Heart left ventricle (tissue), 16 donors: ENCODE measurements around the gene TEN1. TPM values are rescaled to one million over a fixed set of nuclear protein-coding genes. Genes with fewer than 3 reads are reported as not detected.

Source experiments
- ATAC-seq, 4 donors: fragments of 200-7000 bp; cut with Tn5 transposase; one replicate each; pipeline ENCODE4 v1.9.1; 2020 to 2022; ENCODE audit warnings: moderate library complexity in 4 of 4, mild to moderate bottlenecking in 3 of 4, moderate number of reproducible peaks in 1 of 4
- DNase-seq, 5 donors: peaks; one replicate each; pipeline ENCODE4 v3.0.0-alpha.2; 2020
- H3K27ac ChIP-seq, 12 donors: fragments of 200-600 bp; sonication (generic) in 4 of 12; one replicate each; pipeline versions ENCODE4 v1.5.0 to v1.8.0; 2016 to 2022; ENCODE audit warnings: mild to moderate bottlenecking in 2 of 12
- H3K27me3 ChIP-seq, 9 donors: fragments of 200-600 bp; sonication (generic) in 2 of 9; one replicate each; pipeline versions ENCODE4 v1.5.1 to v1.8.0; 2016 to 2022; ENCODE audit warnings: mild to moderate bottlenecking in 3 of 9
- H3K36me3 ChIP-seq, 9 donors: fragments of 200-600 bp; sonication (generic) in 2 of 9; one replicate each; pipeline versions ENCODE4 v1.5.0 to v1.8.0; 2018 to 2022; ENCODE audit warnings: mild to moderate bottlenecking in 2 of 9
- H3K4me1 ChIP-seq, 12 donors: fragments of 200-600 bp; sonication (generic) in 4 of 12; one replicate each; pipeline versions ENCODE4 v1.5.0 to v1.8.0; 2016 to 2022; ENCODE audit warnings: mild to moderate bottlenecking in 3 of 12
- H3K4me3 ChIP-seq, 12 donors: fragments of 200-600 bp; sonication (generic) in 4 of 12; one replicate each; pipeline versions ENCODE4 v1.5.0 to v1.8.0; 2017 to 2022; ENCODE audit warnings: mild to moderate bottlenecking in 9 of 12, moderate library complexity in 4 of 12
- H3K9me3 ChIP-seq, 12 donors: fragments of 200-600 bp; sonication (generic) in 4 of 12; one replicate each; pipeline versions ENCODE4 v1.5.0 to v1.8.0; 2016 to 2022; ENCODE audit warnings: mild to moderate bottlenecking in 1 of 12
- CTCF ChIP-seq, 12 donors: fragments of 200-600 bp; sonication (generic) in 4 of 12; IDR thresholded peaks; one replicate each; pipeline versions ENCODE4 v1.5.0 to v1.8.0; 2018 to 2022; ENCODE audit warnings: antibody characterized with exemption in 12 of 12, mild to moderate bottlenecking in 5 of 12
- POLR2A ChIP-seq, 2 donors: fragments of 450-650 bp; IDR thresholded peaks; one replicate each; pipeline ENCODE4 v1.6.1; 2017; ENCODE audit warnings: antibody characterized with exemption in 2 of 2, mild to moderate bottlenecking in 2 of 2, moderate library complexity in 2 of 2
- WGBS, 4 donors: extraction: QIAGEN DNeasy Blood & Tissue Kit in 2 of 4; methylation state at CpG; one replicate each; pipeline versions ENCODE4 v1.1.5 to v1.1.7; 2013 to 2018; 5-methylcytosine and 5-hydroxymethylcytosine counted together
- intact Hi-C, 10 donors: fragments of 100-400 bp; cut with DNase I; formaldehyde crosslinking; loops; one replicate each; pipeline versions ENCODE4 v1.11.1 to v1.14.2; 2022
- polyA plus RNA-seq, 2 donors: library from polyadenylated mRNA; stranded (reverse); fragments of 200-250 nt; gene quantifications; one replicate each; pipeline ENCODE4 v1.2.3, GENCODE V29; 2013
- total RNA-seq, 9 donors: library from RNA; depleted of rRNA in 2 of 9; stranded (reverse); fragments of >200 nt in 2 of 9; fragmentation: NEBNext Ultra II Directional in 3 of 9; extraction: Animal tissue kit (Norgen Biotek cat#: 25700) in 3 of 9; gene quantifications; one replicate each; pipeline versions ENCODE4 v1.1.0 to v1.2.4, GENCODE V29; 2016 to 2023
- donor health status: ischemic (EF 13 %, LVEDD 7.1; RV severe dilation, severe dysfunction).
- donor health status: healthy with polysubstance abuse.
- donor health status: DM: no; HTN: yes; CAD: no.
- donor health status: DM: no; HTN: no; CAD: no.
- donor health status: ischemic (EF 25% LVEDD 6.9; RV normal size, moderate dysfunction).
- donor health status: ischemic (EF 25% LVEDD 5.7; RV mildly dilated, moderate dysfunction).
- donor health status: healthy.
- donor health status: DM: yes; HTN: yes; CAD: no.
- donor health status: ischemic (EF 35%, LVEDD 5.7; RV mildly dilated, moderate dysfunction).
- donor health status: nonischemic (EF 11% LVEDD 7.7; RV severe dilation, severe dysfunction).
- donor health status: DM: yes; HTN: yes; CAD: no.
- donor health status: PGD.
- donor health status: ischemic (EF 29% LVEDD 5.4; RV normal size, mild dysfunction).
- donor health status: nonischemic (EF 23%, LVEDD 6.1; RV moderate dilation, normal function).

The TEN1 gene
- total and polyA plus RNA-seq, 11 donors = 3.3 to 22.1 (median 8.7) TPM

- peaks cover 0 to 2% (median 0%) of the 10 kb centered on the region in 9 donors for H3K36me3 ChIP-seq
- WGBS, 4 donors = 91 to 93% (median 92%) methylated on average over 20 of the region's 20 CpGs
- H3K4me3 ChIP-seq = no peak overlapping the region
- DNase-seq (peak in 1 of 5 donors; percentile 43), ATAC-seq (no peak)
- H3K9me3 ChIP-seq = no peaks in the 10 kb centered on the region
- TF ChIP-seq POLR2A (IDR thresholded peaks at IDR 0.05) (no peak), CTCF (IDR thresholded peaks at IDR 0.05) (no peak)
- H3K27ac ChIP-seq = no peak overlapping the region
- no peaks in the 10 kb centered on the region for H3K27me3 ChIP-seq
- H3K4me1 ChIP-seq = peaks cover 0 to 10% (median 5%) of the 10 kb centered on the region in 12 donors
- intact Hi-C loops = no loop called here
These were observed 30.4 kb downstream of the TEN1 start for GRCh38 chr17:76009447-76009846.

- Histone ChIP-seq H3K27ac (no peak overlapping the region), H3K9me3 (no peaks in the 10 kb centered on the region), H3K4me3 (no peak overlapping the region), H3K4me1 (peaks cover 0 to 11% (median 5%) of the 10 kb centered on the region in 12 donors), H3K36me3 (no peaks in the 10 kb centered on the region), H3K27me3 (no peaks in the 10 kb centered on the region)
- ATAC-seq (no peak), DNase-seq (no peak)
- intact Hi-C loops = loop anchor here in 8 of 10 donors (5.0 to 10.0 kb wide), 8 partner anchors 165 to 292 kb away; no protein-coding TSS in a partner anchor
- TF ChIP-seq CTCF (IDR thresholded peaks at IDR 0.05) (no peak), POLR2A (IDR thresholded peaks at IDR 0.05) (no peak)
- WGBS, 4 donors = 82 to 89% (median 86%) methylated on average over 21 of the region's 21 CpGs
These were observed 31.1 kb downstream of the TEN1 start for GRCh38 chr17:76009969-76010661.

- TF ChIP-seq CTCF (IDR thresholded peaks at IDR 0.05) (no peak), POLR2A (IDR thresholded peaks at IDR 0.05) (no peak)
- no peak overlapping the region for H3K27ac ChIP-seq
- 80 to 88% (median 83%) methylated on average over 5 of the region's 5 CpGs for WGBS, 4 donors
- DNase-seq (no peak), ATAC-seq (no peak)
- no peaks in the 10 kb centered on the region for H3K36me3 ChIP-seq
- H3K4me3 ChIP-seq = no peak overlapping the region
- no peaks in the 10 kb centered on the region for H3K27me3 ChIP-seq
- H3K9me3 ChIP-seq = no peaks in the 10 kb centered on the region
- intact Hi-C loops = loop anchor here in 8 of 10 donors (5.0 to 10.0 kb wide), 8 partner anchors 163 to 290 kb away; no protein-coding TSS in a partner anchor
- H3K4me1 ChIP-seq = peaks cover 0 to 6% (median 1%) of the 10 kb centered on the region in 12 donors
These were observed 32.9 kb downstream of the TEN1 start for GRCh38 chr17:76011951-76012350.

- H3K27me3 ChIP-seq = no peaks in the 10 kb centered on the region
- intact Hi-C loops = loop anchor here in 8 of 10 donors (5.0 to 10.0 kb wide), 8 partner anchors 161 to 289 kb away; no protein-coding TSS in a partner anchor
- DNase-seq (no peak), ATAC-seq (no peak)
- no peak overlapping the region for H3K4me3 ChIP-seq
- H3K9me3 ChIP-seq = no peaks in the 10 kb centered on the region
- H3K27ac ChIP-seq = peak overlapping the region in 1 of 12 donors; percentile 6
- peaks cover 0 to 6% (median 1%) of the 10 kb centered on the region in 12 donors for H3K4me1 ChIP-seq
- 77 to 82% (median 78%) methylated on average over 15 of the region's 15 CpGs for WGBS, 4 donors
- TF ChIP-seq POLR2A (IDR thresholded peaks at IDR 0.05) (no peak), CTCF (IDR thresholded peaks at IDR 0.05) (no peak)
- no peaks in the 10 kb centered on the region for H3K36me3 ChIP-seq
These were observed 34.4 kb downstream of the TEN1 start for GRCh38 chr17:76013377-76013932.
